ENCODE data around the gene EPN3.

The EPN3 gene

DNA sequence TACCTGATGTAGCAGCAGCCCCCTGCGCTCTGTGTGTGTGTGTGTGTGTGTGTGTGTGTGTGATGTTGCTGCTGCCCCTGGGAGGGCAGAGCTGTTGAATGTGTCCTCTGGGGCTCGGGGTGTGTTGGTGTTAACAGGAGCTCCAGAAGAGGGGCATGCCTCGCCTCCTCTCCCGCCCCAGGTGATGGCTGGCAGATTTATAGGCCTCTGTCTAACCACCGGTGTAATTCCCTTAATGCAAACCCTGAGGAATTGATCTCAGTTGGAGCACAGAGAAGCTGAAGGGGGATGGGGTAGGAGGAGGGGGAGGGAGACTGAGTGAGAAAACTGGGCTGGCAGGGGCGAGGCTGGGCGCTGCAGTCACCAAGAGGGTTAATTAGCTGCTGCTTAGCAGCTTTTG, 38.0 kb downstream of the EPN3 start:
- DNase-seq = no peak

- no peak for DNase-seq
These were observed 39.1 kb downstream of the EPN3 start for GRCh38 chr17:50571681-50572080.

GRCh38 chr17:50572541-50572940, 40.0 kb downstream of the EPN3 start:
- DNase-seq = no peak

- DNase-seq = peak; percentile 78 to 91
These were observed 41.5 kb downstream of the EPN3 start for GRCh38 chr17:50573866-50574611.

- DNase-seq = peak; percentile 38 to 71
These were observed 43.2 kb downstream of the EPN3 start for GRCh38 chr17:50575581-50576210.

GRCh38 chr17:50576864-50577263, 44.3 kb downstream of the EPN3 start:
- DNase-seq = no peak

DNA sequence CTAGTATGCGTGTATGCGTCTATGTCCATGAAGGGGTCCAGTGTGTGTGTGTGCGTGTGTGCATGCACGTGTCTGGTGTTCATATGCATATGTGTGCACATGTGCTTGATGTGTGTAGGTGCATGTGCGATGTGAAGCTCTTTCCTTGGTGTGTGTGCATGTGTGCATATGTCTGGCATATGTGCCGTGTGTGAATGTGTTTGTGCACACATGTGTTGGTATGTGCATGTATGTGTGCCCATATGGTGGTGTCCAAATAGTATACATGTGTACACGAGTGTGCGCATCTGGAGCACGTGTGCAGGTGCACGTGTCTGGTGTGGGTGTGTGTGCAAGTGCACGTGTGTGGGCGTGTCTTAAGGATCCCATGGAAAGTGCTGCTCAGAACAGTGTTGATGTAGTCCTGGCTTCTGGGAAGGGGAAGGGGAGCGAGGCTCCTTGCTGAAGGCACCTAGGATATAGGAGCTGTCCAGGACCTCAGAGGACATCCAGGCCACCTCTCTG, 45.0 kb downstream of the EPN3 start:
- no peak for DNase-seq

DNA sequence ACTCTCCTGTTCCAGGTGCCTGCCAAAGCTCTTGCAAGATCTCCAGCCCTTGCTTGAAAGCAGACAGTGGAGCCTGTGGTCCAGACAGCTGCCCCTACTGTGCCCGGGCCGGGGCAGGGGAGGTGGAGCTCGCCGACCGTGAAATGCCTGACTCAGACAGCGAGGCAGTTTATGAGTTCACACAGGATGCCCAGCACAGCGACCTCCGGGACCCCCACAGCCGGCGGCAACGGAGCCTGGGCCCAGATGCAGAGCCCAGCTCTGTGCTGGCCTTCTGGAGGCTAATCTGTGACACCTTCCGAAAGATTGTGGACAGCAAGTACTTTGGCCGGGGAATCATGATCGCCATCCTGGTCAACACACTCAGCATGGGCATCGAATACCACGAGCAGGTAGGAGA, 45.6 kb downstream of the EPN3 start:
- DNase-seq = no peak

GRCh38 chr17:50579399-50579798, 46.9 kb downstream of the EPN3 start:
- no peak for DNase-seq

DNA sequence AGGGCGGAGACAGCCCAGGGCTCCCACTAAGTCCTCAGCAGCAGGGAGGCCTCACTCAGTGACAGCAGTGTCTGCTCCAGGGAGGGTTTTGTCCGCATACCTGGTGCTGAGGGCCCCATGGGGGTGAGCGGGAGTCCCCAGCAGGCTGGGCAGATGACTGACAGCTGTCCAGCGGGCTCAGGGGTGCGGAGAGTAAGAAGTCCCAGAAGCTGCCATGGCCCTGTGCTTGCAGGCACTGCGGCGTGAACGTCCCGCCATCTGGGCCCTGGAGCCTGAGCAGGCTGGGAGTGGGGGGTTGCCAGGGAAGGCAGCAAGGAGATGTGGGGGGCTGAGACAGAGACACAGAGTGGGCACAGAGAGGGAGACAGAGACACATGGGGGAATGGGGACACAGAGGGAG, 48.1 kb downstream of the EPN3 start:
- DNase-seq = peak in 1 of 2 experiments; percentile 48

DNA sequence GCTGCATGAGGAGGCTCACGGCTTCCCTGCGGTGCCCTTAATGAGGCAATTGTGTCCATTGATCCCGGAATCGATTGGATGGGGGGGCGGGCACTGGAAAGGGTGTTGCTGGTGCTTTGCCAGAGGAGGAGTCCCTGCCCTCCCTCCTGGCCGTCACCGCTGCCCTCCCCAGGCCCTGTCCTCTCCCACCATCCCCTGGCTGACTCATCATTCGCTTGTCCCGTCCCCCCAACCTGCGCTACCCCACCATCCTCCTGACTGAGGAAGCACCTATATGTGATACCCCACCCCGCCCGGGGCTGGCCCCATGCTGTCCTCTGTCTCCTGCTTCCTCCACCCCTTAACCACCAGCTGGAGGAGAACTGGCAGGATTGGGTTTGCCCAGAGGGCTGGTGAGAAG, 48.8 kb downstream of the EPN3 start:
- no peak for DNase-seq

- DNase-seq = no peak
These were observed 50.2 kb downstream of the EPN3 start for GRCh38 chr17:50582741-50583140.

DNA sequence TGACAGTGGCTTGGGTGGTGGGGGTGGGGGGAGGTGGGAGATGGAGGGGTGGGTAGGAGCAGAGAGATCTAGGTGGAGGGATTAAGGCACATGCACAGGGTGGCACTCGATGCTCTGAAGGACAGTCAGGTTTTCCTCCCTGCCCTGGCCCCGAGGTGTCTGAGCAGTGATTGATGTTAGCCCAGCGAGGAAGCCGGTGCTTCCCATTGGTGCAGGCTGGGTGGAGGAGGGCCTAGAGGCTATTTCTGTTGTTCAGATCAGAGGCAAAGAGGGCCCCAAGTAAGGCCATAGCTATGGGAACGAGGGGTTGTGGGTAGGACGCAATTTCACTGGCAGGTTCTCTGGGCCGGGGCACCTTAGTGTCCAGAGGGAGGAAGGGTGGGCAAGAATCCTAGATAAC, 51.1 kb downstream of the EPN3 start:
- no peak for DNase-seq

DNA sequence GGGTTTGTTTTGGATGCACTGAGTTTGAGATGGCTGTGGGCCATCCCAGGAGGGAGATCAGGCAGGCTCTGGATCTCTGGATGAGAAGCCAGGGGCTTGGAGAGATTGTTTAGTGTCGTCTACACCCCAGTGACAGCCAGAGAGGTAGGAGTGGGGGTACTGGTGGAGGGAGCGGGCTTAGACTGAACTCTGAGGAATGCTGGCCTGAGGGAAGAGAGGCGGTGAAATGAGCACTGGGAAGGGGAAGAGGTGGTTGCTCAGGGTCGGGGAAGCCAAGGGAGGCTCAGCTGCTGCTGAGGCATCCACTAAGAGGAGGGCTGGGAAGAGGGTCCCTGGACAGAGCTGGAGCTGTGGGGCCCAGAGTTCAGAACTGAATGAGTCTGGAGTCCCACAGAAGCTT, 51.6 kb downstream of the EPN3 start:
- DNase-seq = no peak

DNA sequence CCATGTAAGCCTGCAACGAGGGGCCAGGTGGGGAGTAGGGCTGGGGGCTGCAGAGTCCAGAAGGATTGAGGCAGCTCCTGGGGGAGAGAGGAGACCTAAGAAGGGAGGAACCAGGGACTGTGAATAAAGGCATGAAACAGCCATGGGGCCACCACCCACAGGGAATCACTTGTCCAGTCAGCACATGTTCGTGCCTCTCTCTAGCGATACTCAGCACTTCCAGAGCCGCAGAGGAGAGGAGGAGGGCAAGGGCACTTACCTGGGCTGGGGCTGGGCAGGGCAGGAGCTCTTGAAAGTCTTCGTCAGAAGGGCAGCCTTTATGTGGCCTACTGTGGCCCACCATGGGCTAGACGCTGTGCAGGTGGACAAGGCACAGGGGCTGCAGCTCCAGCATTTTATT, 52.2 kb downstream of the EPN3 start:
- no peak for DNase-seq

- no peak for DNase-seq
These were observed 52.8 kb downstream of the EPN3 start for GRCh38 chr17:50585346-50585745.

- DNase-seq = no peak
These were observed 53.4 kb downstream of the EPN3 start for GRCh38 chr17:50585891-50586290.

GRCh38 chr17:50586421-50587247, 54.1 kb downstream of the EPN3 start:
- peak; percentile 29 to 80 for DNase-seq

DNA sequence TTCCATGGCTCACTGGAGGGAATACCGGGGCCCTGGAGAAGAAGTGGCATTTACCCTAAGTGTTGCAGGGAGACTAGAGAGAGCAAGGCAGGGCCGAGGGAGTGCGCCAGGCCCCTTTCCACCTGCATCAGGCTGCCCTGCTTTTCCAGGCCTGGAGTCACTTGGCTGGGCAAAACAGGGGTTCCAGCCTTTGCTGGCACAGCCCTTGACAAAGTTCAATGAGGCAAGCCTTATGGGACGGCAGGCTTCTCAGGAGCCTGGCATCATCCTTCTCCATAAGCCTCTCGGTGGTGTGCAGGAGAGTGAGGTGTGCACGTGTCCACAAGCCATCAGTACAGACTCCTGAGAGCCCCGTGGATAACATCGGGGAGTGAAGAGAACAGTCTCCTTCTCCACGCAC, 55.0 kb downstream of the EPN3 start:
- no peak for DNase-seq

DNA sequence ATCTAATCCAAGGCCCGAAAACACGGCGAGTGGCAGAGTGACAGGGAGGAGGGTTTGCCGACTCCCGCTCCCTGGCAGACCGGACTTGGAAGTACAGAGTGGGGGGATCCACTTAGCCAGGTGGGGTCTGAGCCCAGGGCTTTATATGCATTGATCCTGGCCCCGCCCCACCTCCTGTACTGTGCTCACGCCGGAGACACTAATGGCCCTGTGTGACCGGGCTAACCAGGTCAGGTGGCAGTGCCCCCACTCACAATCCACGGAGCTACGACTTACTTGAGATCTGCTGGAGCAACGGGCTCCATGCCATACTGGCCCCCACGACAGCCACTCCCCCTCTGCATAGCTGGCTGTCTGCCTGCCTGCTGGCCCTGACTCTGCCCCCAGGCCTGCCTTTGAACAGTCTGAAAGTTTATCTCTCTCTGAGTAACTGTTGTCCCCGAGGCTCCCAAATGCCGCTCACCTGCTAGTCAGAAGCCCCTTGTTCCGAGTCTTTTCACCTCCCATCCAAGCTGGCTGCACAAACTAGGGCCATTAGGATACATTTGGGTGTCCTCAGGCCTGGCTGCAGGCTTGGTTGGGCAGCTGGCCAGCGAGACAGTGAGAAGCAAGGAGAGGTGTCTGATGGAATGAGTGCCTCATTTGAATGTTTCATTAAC, 56.0 kb downstream of the EPN3 start:
- DNase-seq = no peak

DNA sequence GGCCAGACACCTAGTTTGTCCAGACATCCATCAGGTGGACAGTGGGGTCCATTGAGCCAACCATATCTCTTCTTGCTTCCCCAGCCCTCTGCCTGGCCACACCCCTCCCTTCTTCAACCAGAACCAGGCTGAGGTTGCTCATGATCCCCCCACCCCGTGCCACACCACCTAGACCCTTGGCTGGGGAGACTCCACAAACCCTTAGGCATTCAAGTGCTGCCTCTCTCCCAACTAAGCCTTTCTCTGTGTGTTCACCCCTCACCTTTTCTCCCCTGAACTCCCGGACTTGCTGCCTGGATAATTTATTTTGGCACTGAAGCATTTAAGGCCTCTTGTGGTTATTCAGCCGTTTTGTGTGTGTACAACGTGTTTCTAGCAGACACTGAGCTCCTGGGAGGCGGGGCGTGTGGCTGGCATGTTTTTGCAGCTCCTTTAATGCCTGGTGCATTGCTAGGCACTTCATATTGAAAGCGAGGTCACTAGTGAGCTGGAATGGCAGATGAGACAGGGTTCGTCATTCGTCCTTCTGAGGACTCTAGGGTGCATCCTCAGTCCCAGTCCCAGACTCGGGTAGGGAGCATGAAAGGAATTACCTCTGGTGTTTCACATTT, 56.7 kb downstream of the EPN3 start:
- DNase-seq = no peak

- DNase-seq = no peak
These were observed 58.6 kb downstream of the EPN3 start for GRCh38 chr17:50590946-50591737.
